SK-N-MC (cell line): ENCODE results near the gene ERMN.

Experiments used
- EZH2 ChIP-seq: fragments of 200-600 bp; sonication (generic); IDR thresholded peaks from one replicate; pipeline ENCODE4 v1.6.1; 2017; ENCODE audit warnings: antibody characterized with exemption
- FOXP2 ChIP-seq: optimal IDR thresholded peaks from 2 replicates; pipeline ENCODE3; 2011; ENCODE audit warnings: mild to moderate bottlenecking, moderate library complexity; ENCODE audit not compliant: insufficient read depth; ENCODE audit errors: extremely low read length, control extremely low read depth
- POLR2AphosphoS5 ChIP-seq: IDR thresholded peaks from 2 replicates; pipeline ENCODE4 v1.6.1; 2012; ENCODE audit warnings: mild to moderate bottlenecking, low read depth, low read length, borderline replicate concordance

GRCh38 chr2:157319795-157320194, 5.8 kb downstream of the ERMN start:
- TF ChIP-seq EZH2 = no peak
- no peak for TF ChIP-seq POLR2AphosphoS5
- no peak for TF ChIP-seq FOXP2
